ENCODE data around the gene AGER.
"Not testable (repeated sequence)": the region's sequence is repeated elsewhere in the genome, so short reads cannot be mapped to it uniquely, and the experiment has no call there.

Gene AGER

DNA sequence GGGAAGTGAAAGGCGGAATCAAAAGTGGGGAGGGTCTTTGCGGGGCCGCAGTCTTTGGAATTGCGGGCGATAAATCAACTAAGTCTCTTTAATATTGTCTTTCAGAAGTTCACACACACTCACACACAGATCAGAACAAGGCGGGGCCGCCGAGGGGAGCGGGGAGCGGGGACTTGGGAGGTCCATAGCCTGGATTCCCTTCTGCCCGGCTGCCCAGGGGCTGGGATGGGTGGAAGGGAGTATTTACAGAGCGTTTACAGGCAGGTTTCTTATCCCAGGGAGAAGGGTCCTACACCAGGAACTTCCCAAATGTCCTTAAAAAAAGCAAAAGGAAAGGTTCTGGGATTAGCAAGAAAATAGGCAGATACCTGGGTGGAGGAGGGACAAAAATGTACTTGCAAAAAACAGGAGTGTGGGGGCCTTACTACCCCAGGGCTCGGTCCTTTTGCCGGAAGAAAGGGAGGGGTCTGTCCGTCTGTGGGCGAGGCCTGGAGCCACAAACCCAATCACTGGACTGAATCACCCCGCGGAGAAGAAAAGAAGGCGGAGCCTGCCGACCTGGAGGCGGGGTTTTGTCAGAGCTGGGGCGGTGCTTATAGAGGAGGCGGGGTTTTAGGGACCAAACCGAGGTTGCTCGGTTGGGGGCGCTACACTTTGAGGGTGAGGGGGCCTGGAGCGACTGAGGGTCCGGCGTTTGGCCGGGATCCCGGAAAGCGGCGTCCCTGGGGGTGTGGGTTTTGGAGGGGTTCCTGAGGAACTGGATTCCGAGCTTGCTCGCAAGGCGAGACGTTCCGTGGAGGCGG, 35.6 kb downstream of the AGER start:
- no peak for DNase-seq (ENCODE audit: low spot score)

DNA sequence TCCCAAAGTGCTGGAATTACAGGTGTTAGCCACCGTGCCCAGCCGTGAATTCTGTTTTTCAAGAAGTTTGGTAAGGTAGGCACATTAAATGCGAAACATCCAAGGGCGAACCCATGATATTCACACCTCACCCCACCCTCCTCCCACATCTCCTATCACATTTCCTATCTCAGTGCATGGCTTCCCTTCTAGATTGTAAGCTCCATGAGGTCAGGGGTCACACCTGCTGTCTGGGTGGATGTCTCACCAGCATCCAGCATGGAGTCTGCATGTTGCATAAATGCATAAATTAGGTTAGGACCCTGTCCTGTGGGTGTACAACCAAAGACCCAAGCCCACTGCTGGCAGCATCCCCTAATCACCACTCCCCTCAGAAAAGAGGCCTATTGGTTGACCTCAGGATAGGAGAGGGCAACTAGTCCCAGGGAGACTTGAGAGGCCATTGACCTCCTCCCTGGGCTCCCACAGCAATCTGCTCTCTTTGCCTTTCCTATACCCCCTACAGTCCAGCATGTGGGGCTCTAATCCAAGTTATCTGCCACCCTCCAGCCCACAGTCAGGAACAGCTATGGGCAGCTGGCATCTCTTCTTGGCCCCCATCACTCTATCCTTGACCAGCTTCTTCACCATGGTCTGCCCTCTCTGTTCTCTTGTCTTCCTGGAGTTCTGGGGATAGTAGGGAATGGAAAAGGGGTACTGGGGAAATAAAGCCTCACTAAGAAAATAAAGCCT, 36.5 kb downstream of the AGER start:
- DNase-seq (ENCODE audit: low spot score): no peak

DNA sequence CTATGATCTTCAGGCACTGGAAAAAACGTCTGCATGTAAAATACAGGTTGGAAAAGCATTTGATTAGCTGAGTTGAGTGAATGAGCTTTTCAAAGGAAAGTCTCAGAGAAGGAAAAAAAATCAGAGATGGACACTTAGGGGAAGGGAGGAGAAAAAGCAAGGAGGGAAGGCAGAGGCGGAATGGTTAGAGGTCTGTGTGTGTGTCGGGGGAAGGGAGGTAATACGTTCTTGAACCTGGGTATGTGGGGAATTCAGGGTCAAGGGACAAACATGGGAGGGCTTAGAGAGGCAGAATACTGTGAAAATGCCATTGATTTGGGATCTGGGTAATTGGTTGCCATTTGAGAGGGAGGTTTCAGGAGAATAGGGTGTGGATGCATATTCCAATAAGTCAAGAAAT, 37.4 kb downstream of the AGER start:
- no peak for DNase-seq (ENCODE audit: low spot score)

DNA sequence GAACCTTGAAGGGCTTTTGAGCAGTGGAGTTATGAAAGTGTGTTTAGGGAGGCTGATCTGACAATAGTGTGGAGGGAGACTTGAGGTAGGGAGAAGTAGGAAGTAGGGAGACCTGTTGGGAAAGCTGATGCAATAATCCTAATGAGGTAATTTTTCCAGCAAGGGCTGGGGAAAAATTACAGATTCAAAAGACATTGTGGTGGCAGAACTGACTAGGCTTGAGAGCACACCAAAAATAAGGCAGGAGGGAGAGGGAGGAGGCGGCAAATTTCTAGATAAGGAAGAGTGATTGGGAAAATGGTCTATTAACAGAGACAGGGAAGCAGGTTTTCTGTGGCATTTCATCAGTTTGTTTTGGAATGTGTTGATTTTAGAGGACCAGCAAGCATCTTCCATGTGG, 37.8 kb downstream of the AGER start:
- no peak for DNase-seq (ENCODE audit: low spot score)

DNA sequence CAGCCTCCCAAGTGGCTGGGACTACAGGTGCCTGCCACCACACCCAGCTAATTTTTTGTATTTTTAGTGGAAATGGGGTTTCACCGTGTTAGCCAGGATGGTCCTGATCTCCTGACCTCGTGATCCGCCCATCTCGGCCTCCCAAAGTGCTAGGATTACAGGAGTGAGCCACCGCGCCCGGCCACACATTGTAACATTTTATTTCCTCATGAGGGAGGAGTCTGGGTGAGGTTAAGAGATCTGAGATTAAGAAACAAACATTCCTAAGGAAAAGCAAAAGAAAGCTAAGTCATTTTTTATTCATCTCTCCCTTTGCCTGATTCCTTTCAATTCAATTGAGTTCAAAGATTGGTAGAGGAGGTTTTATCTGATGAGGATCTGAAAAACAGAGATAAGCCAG, 39.8 kb downstream of the AGER start:
- not testable (repeated sequence) for DNase-seq (ENCODE audit: low spot score)

DNA sequence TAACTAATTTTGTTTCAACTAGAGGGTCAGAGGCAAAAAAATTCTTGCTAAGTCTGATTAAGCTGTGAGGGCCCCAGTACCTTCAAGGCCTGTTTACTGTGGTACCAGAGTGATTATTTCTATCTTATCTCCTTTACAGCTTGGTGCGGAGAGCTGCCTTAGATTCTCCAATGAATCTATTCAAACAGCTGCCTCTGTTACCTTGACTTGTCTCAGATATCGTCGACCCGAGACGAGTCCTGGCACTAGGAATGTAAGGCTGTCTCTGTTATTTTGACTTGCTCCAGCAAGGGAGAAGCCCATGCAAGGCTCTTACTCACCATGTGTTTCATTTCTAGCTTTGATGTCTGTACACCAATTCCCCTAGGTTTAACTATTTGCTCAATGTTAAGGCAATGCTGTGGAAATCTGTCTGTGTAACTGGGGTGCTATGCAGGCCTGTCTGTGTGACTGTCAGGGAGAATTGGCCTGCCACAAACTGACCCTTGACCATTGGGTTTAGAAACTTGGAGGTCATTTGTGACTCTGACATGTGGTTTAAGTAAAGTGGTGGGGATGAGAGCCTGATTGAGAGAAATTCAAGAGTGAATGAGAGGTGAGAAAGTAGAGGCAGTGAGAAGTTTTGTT, 43.5 kb downstream of the AGER start:
- no peak for DNase-seq (ENCODE audit: low spot score)

DNA sequence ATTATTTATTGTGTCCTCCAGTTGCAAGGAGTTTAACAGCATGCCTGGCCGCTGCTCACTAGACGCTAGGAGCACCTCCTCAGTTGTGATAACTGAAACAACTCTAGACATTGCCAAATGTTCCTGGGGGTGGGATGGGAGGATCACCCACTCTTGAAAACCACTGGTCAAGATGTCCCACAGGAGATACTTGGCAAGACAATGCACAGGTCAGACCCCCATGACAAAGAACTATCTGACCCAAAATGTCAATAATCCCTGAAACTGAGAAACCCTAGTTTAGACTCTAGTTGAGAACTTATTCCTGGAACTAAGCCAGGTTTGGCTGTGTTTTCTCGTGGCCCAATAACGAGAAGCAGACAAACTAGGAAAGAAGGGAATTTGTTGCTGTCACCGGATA, 44.5 kb downstream of the AGER start:
- no peak for DNase-seq (ENCODE audit: low spot score)

DNA sequence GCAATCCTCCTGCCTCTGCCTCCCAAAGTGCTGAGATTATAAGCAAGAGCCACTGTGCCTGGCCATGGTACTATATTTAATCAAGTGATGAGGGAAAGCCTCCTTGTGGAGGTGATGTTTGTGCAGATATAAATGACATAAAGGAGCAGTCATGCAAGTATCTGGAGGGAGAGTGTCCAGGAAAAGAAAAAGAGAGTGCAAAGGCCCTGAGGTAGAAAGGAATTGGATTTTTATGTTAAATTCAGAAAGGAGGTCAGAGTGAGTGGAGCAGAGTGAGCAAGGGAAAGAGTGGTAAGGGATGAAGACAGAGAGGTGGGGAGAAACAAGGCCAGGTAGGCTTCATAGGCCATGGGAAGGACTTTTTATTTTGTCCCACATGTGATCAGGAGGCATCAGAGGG, 46.6 kb downstream of the AGER start:
- DNase-seq (ENCODE audit: low spot score): no peak

DNA sequence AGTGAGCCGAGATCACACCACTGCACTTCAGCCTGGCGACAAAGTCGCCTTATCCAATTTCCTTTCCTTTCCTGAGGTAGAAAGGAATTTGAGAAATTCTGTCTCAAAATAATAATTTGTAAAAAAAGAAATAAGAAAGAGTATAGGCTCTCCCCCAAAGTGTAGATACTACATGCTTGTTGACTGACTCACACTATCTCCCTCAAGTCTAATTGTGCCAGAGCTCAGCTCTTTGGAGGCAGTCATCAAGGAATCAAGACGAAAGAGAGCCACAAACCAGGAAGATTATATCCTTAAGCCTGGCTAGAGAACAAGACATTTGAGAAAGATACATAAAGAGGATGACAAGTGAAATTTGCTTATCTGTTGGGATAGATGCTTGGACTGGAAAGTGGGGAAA, 50.3 kb downstream of the AGER start:
- DNase-seq (ENCODE audit: low spot score): no peak

DNA sequence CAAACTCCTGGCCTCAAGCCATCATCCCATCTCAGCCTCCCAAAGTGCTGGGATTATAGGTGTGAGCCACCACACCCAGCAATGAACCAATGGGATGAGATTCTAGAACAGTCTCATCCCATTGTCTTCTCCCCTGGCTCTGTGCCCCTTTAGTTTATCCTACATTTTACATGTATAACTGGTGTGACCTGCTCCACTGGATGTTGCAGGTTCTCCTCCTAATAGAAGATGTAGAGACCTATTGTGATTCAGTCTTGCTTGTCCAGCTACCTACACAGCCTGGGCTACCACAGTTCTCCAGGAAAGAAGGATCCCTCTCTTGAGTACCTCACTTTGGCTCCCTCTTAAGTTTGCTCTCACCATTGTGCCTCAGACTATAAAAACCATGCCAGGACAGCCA, 51.9 kb downstream of the AGER start:
- DNase-seq (ENCODE audit: low spot score): no peak

DNA sequence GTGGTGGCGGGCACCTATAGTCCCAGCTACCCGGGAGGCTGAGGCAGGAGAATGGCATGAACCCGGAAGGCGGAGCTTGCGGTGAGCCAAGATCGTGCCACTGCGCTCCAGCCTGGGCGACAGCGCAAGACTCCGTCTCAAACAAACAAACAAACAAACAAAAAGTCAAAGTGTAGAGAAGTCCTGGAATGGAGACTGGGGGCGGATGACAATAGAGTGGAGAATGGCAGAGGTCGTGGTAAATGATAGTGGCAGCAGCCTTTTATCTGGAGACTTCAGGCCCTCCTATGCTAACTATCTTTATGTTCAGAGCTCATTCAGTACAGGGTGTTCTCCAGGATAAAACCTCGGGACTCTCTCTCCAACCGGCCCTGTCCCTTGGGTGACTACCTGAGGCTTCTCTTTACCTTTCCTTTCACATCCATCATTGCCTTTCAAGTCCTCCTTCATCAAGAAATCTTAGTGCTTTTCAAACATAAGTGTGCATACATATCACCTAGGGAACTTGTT, 52.6 kb downstream of the AGER start:
- DNase-seq (ENCODE audit: low spot score): no peak
